Measurements from ENCODE around the gene CRYGN.

Gene CRYGN

GRCh38 chr7:151437866-151438516 is 1.9 kb downstream of the CRYGN start:
- Histone ChIP-seq H3K23ac (ENCODE audit: low read depth, low read length, poor library complexity) (no peak overlapping the region), H3K9ac (ENCODE audit: low read depth, low read length, poor library complexity) (no peak overlapping the region), H3K4ac (ENCODE audit: low read length) (no peak overlapping the region), H4K8ac (ENCODE audit: low read depth, low read length) (no peak overlapping the region), H2BK15ac (ENCODE audit: low read length) (peak overlapping the region; percentile 28), H3K36me3 (replicated peaks in 1 of 2; ENCODE audit: control insufficient read depth in 2 of 2, insufficient read depth in 2 of 2, low read length in 2 of 2) (no peaks in the 10 kb centered on the region), H3K4me2 (ENCODE audit: insufficient read depth, low read length, poor library complexity, severe bottlenecking) (no peak overlapping the region), H2BK5ac (ENCODE audit: low read length) (no peak overlapping the region), H3K27me3 (ENCODE audit: control insufficient read depth in 3 of 3, insufficient read depth in 3 of 3, low read depth in 1 of 3, low read length in 3 of 3) (peaks cover 0 to 77% (median 8%) of the 10 kb centered on the region in 3 experiments), H2BK120ac (ENCODE audit: low read depth, low read length) (no peak overlapping the region), H4K91ac (ENCODE audit: low read depth, low read length, poor library complexity) (no peak overlapping the region), H3K4me3 (ENCODE audit: low read length in 2 of 2) (no peak overlapping the region), H3K9me3 (replicated peaks in 1 of 2; ENCODE audit: control insufficient read depth in 2 of 2, insufficient read depth in 1 of 2, low read depth in 1 of 2, low read length in 2 of 2) (peaks cover 2 to 10% of the 10 kb centered on the region in 2 donors), H2AFZ (ENCODE audit: low read length) (no peak overlapping the region), H3K27ac (replicated peaks; ENCODE audit: low read length) (no peak overlapping the region), H2BK12ac (ENCODE audit: low read length) (no peak overlapping the region), H3K79me1 (ENCODE audit: low read depth, low read length) (no peaks in the 10 kb centered on the region), H2AK5ac (ENCODE audit: low read depth, low read length) (peak overlapping the region; percentile 34), H3K14ac (ENCODE audit: low read length) (no peak overlapping the region), H3K4me1 (ENCODE audit: control insufficient read depth in 2 of 2, insufficient read depth in 1 of 2, low read depth in 1 of 2, low read length in 2 of 2) (peaks cover 7 to 10% of the 10 kb centered on the region in 2 donors), H3K18ac (ENCODE audit: low read length) (no peak overlapping the region)
- DNase-seq (ENCODE audit: low spot score): no peak
- WGBS, 2 donors (ENCODE audit: extremely low coverage in 2 of 2, insufficient read length in 2 of 2, insufficient replicate concordance in 1 of 2): no CpG with 5 or more reads among the region's 23 CpGs

GRCh38 chr7:151437159-151437553 is 2.8 kb downstream of the CRYGN start:
- no peak overlapping the region for H3K23ac ChIP-seq (ENCODE audit: low read depth, low read length, poor library complexity)
- H4K8ac ChIP-seq (ENCODE audit: low read depth, low read length): no peak overlapping the region
- peaks cover 2 to 7% of the 10 kb centered on the region in 2 donors for H3K9me3 ChIP-seq (replicated peaks in 1 of 2; ENCODE audit: control insufficient read depth in 2 of 2, insufficient read depth in 1 of 2, low read depth in 1 of 2, low read length in 2 of 2)
- H3K14ac ChIP-seq (ENCODE audit: low read length): no peak overlapping the region
- WGBS, 2 donors (ENCODE audit: extremely low coverage in 2 of 2, insufficient read length in 2 of 2, insufficient replicate concordance in 1 of 2): no CpG with 5 or more reads among the region's 13 CpGs
- H2AK5ac ChIP-seq (ENCODE audit: low read depth, low read length): peak overlapping the region; percentile 49
- H3K79me1 ChIP-seq (ENCODE audit: low read depth, low read length): no peaks in the 10 kb centered on the region
- no peak overlapping the region for H3K4me3 ChIP-seq (ENCODE audit: low read length in 2 of 2)
- H3K27me3 ChIP-seq (ENCODE audit: control insufficient read depth in 3 of 3, insufficient read depth in 3 of 3, low read depth in 1 of 3, low read length in 3 of 3): peaks cover 0 to 76% (median 8%) of the 10 kb centered on the region in 3 experiments
- no peak overlapping the region for H3K4ac ChIP-seq (ENCODE audit: low read length)
- no peak for DNase-seq (ENCODE audit: low spot score)
- H2BK12ac ChIP-seq (ENCODE audit: low read length): no peak overlapping the region
- H2AFZ ChIP-seq (ENCODE audit: low read length): no peak overlapping the region
- peaks cover 7 to 10% of the 10 kb centered on the region in 2 donors for H3K4me1 ChIP-seq (ENCODE audit: control insufficient read depth in 2 of 2, insufficient read depth in 1 of 2, low read depth in 1 of 2, low read length in 2 of 2)
- H4K91ac ChIP-seq (ENCODE audit: low read depth, low read length, poor library complexity): no peak overlapping the region
- peak overlapping the region; percentile 2 for H3K18ac ChIP-seq (ENCODE audit: low read length)
- no peak overlapping the region for H2BK5ac ChIP-seq (ENCODE audit: low read length)
- H2BK15ac ChIP-seq (ENCODE audit: low read length): no peak overlapping the region
- H3K9ac ChIP-seq (ENCODE audit: low read depth, low read length, poor library complexity): no peak overlapping the region
- no peak overlapping the region for H3K4me2 ChIP-seq (ENCODE audit: insufficient read depth, low read length, poor library complexity, severe bottlenecking)
- H3K27ac ChIP-seq (replicated peaks; ENCODE audit: low read length): no peak overlapping the region
- no peak overlapping the region for H2BK120ac ChIP-seq (ENCODE audit: low read depth, low read length)
- H3K36me3 ChIP-seq (replicated peaks in 1 of 2; ENCODE audit: control insufficient read depth in 2 of 2, insufficient read depth in 2 of 2, low read length in 2 of 2): no peaks in the 10 kb centered on the region

DNA sequence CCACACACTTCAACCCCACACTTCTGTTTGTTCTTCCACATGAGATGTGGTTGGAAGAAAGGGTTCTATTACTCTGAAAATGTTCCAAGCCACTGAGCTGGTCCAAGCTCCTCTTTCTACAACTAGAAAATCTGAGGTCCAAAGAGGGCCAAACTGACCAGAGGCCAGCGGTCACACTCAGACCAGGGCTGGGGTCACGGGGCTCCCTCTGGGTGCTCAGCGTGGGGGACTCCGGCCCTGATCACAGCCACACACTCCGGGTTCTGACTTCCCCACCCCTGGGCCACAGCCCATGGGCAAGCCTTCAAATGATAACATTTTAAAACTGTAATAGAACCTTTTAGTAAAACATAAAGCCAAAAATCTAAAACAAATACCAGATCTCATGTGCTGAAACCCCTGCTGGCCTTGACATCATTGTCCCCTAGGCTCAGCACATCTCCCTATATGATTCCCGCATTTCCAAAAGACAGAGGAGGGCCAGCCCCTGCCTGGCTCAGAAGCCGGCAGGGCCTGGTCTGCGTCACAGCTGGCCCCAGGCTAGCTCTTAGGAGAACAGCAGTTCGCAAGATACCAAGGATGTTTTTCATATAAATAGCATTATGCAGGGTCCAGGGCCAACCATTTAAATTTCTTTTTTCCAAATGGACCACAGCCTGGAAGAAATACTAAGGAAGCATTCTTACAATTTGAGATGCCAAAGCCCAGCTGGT is 3.3 kb downstream of the CRYGN start:
- H2BK120ac ChIP-seq (ENCODE audit: low read depth, low read length): no peak overlapping the region
- no peak overlapping the region for H4K91ac ChIP-seq (ENCODE audit: low read depth, low read length, poor library complexity)
- peaks cover 0 to 74% (median 8%) of the 10 kb centered on the region in 3 experiments for H3K27me3 ChIP-seq (ENCODE audit: control insufficient read depth in 3 of 3, insufficient read depth in 3 of 3, low read depth in 1 of 3, low read length in 3 of 3)
- H2BK5ac ChIP-seq (ENCODE audit: low read length): no peak overlapping the region
- no peaks in the 10 kb centered on the region for H3K36me3 ChIP-seq (replicated peaks in 1 of 2; ENCODE audit: control insufficient read depth in 2 of 2, insufficient read depth in 2 of 2, low read length in 2 of 2)
- H3K9me3 ChIP-seq (replicated peaks in 1 of 2; ENCODE audit: control insufficient read depth in 2 of 2, insufficient read depth in 1 of 2, low read depth in 1 of 2, low read length in 2 of 2): peaks cover 2 to 7% of the 10 kb centered on the region in 2 donors
- H3K4me1 ChIP-seq (ENCODE audit: control insufficient read depth in 2 of 2, insufficient read depth in 1 of 2, low read depth in 1 of 2, low read length in 2 of 2): peaks cover 7 to 10% of the 10 kb centered on the region in 2 donors
- H3K4me2 ChIP-seq (ENCODE audit: insufficient read depth, low read length, poor library complexity, severe bottlenecking): no peak overlapping the region
- H3K27ac ChIP-seq (replicated peaks; ENCODE audit: low read length): no peak overlapping the region
- no CpG with 5 or more reads among the region's 9 CpGs for WGBS, 2 donors (ENCODE audit: extremely low coverage in 2 of 2, insufficient read length in 2 of 2, insufficient replicate concordance in 1 of 2)
- no peak overlapping the region for H3K14ac ChIP-seq (ENCODE audit: low read length)
- no peak overlapping the region for H3K18ac ChIP-seq (ENCODE audit: low read length)
- H3K4ac ChIP-seq (ENCODE audit: low read length): no peak overlapping the region
- H2BK15ac ChIP-seq (ENCODE audit: low read length): no peak overlapping the region
- H4K8ac ChIP-seq (ENCODE audit: low read depth, low read length): no peak overlapping the region
- no peak overlapping the region for H3K4me3 ChIP-seq (ENCODE audit: low read length in 2 of 2)
- H3K79me1 ChIP-seq (ENCODE audit: low read depth, low read length): no peaks in the 10 kb centered on the region
- H3K23ac ChIP-seq (ENCODE audit: low read depth, low read length, poor library complexity): no peak overlapping the region
- H2BK12ac ChIP-seq (ENCODE audit: low read length): no peak overlapping the region
- no peak overlapping the region for H3K9ac ChIP-seq (ENCODE audit: low read depth, low read length, poor library complexity)
- no peak for DNase-seq (ENCODE audit: low spot score)
- H2AK5ac ChIP-seq (ENCODE audit: low read depth, low read length): peak overlapping the region; percentile 49
- H2AFZ ChIP-seq (ENCODE audit: low read length): no peak overlapping the region

DNA sequence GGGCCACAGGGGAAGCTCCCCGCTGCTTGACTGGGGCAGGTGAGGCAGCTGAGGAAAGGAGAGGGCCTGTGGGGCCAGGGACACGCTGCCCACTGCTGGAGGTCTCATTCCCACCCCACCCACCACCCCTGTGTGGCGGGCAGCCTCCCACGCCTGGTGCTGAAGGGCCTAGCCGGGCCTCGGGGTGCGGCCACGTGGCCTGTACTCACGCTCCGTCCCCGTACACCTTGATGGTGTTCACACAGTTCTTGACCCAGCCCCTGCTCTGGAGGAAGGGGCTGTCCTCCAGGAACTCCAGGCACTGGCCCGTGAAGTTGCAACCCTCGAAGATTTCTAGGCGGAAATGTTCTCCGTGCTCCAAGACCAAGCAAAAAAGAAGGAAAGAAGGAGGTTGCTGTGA is 4.0 kb downstream of the CRYGN start:
- no peak for DNase-seq (ENCODE audit: low spot score)

More for the DNA sequence above, 4.0 kb downstream of the CRYGN start:
- Histone ChIP-seq H3K14ac (ENCODE audit: low read length) (no peak overlapping the region), H3K4me3 (ENCODE audit: low read length in 2 of 2) (no peak overlapping the region), H2BK15ac (ENCODE audit: low read length) (no peak overlapping the region), H3K9ac (ENCODE audit: low read depth, low read length, poor library complexity) (no peak overlapping the region), H3K79me1 (ENCODE audit: low read depth, low read length) (no peaks in the 10 kb centered on the region), H3K36me3 (replicated peaks in 1 of 2; ENCODE audit: control insufficient read depth in 2 of 2, insufficient read depth in 2 of 2, low read length in 2 of 2) (no peaks in the 10 kb centered on the region), H2AFZ (ENCODE audit: low read length) (no peak overlapping the region), H3K18ac (ENCODE audit: low read length) (peak overlapping the region; percentile 62), H3K27me3 (ENCODE audit: control insufficient read depth in 3 of 3, insufficient read depth in 3 of 3, low read depth in 1 of 3, low read length in 3 of 3) (peaks cover 0 to 71% (median 8%) of the 10 kb centered on the region in 3 experiments), H3K23ac (ENCODE audit: low read depth, low read length, poor library complexity) (no peak overlapping the region), H3K4me1 (ENCODE audit: control insufficient read depth in 2 of 2, insufficient read depth in 1 of 2, low read depth in 1 of 2, low read length in 2 of 2) (peaks cover 7 to 10% of the 10 kb centered on the region in 2 donors), H3K4ac (ENCODE audit: low read length) (no peak overlapping the region), H2AK5ac (ENCODE audit: low read depth, low read length) (no peak overlapping the region), H2BK5ac (ENCODE audit: low read length) (no peak overlapping the region), H2BK120ac (ENCODE audit: low read depth, low read length) (no peak overlapping the region), H3K27ac (replicated peaks; ENCODE audit: low read length) (no peak overlapping the region), H2BK12ac (ENCODE audit: low read length) (no peak overlapping the region), H3K9me3 (replicated peaks in 1 of 2; ENCODE audit: control insufficient read depth in 2 of 2, insufficient read depth in 1 of 2, low read depth in 1 of 2, low read length in 2 of 2) (peaks cover 2 to 7% of the 10 kb centered on the region in 2 donors), H4K8ac (ENCODE audit: low read depth, low read length) (no peak overlapping the region), H3K4me2 (ENCODE audit: insufficient read depth, low read length, poor library complexity, severe bottlenecking) (no peak overlapping the region), H4K91ac (ENCODE audit: low read depth, low read length, poor library complexity) (no peak overlapping the region)
- WGBS, 2 donors (ENCODE audit: extremely low coverage in 2 of 2, insufficient read length in 2 of 2, insufficient replicate concordance in 1 of 2): no CpG with 5 or more reads among the region's 15 CpGs
